Measurements from ENCODE around the gene ALKBH5.

- TF ChIP-seq CTCF (conservative IDR thresholded peaks at IDR 0.05; ENCODE audit: low read depth, low read length) (no peak), EZH2 (IDR thresholded peaks at IDR 0.05; ENCODE audit: borderline replicate concordance, low read depth, low read length, poor library complexity, severe bottlenecking) (no peak)
Observed at GRCh38 chr17:18185391-18185790, 1.8 kb downstream of the ALKBH5 start.

Data from A673 (cell line).